GM12878 (cell line): ENCODE measurements around the gene KISS1R. TPM values are rescaled to one million over a fixed set of nuclear protein-coding genes. Genes with fewer than 3 reads are reported as not detected.

Experiments
- ATAC-seq: fragments of 200-7000 bp; cut with Tn5 transposase; 3 replicates; pipeline ENCODE4 v1.9.1; 2020; ENCODE audit warnings: mild to moderate bottlenecking, moderate library complexity
- BruUV-seq: library from RNA; stranded (reverse); fragments of 400-500 nt; replicated peaks from 2 replicates; lab custom pipeline; 2021; lab: Mats Ljungman, UMichigan
- CTCF ChIA-PET: fragments of 300-600 bp; sonication (Branson Sonifier 250); formaldehyde crosslinking; extraction: SDS; loops from one replicate; lab custom pipeline; 2021; ENCODE audit warnings: inconsistent platforms; lab: Yijun Ruan, JAX
- POLR2A ChIA-PET: fragments of 350-600 bp; formaldehyde crosslinking; extraction: SDS; loops from one replicate; lab custom pipeline; 2021; ENCODE audit warnings: inconsistent platforms; lab: Charles Lee
- RAD21 ChIA-PET: fragments of 300-600 bp; sonication (Branson Sonifier 250); formaldehyde crosslinking; loops from one replicate; lab custom pipeline; 2023; ENCODE audit warnings: antibody characterized with exemption; ENCODE audit not compliant: unreplicated experiment; lab: Charles Lee
- SMC1A ChIA-PET: fragments of 300-600 bp; sonication (Branson Sonifier 250); formaldehyde crosslinking; loops from one replicate; lab custom pipeline; 2023; ENCODE audit not compliant: unreplicated experiment, uncharacterized antibody; lab: Charles Lee
- DNase-seq: peaks from one replicate; pipeline ENCODE4 v3.0.0-alpha.2; 2011; ENCODE audit warnings: low read depth, low spot score
- FAIRE-seq: peaks from 3 replicates; lab custom pipeline; 2011; peaks lifted over from hg19 to GRCh38; lab: Jason Lieb, UNC
- H2AFZ ChIP-seq: 2 replicates; pipeline ENCODE4 v1.6.0; 2011; ENCODE audit warnings: low read depth, low read length, control low read depth; ENCODE audit not compliant: control insufficient read depth
- H3K27ac ChIP-seq: 2 replicates; pipeline ENCODE4 v1.5.1; 2011; ENCODE audit warnings: control low read depth; ENCODE audit not compliant: control insufficient read depth, insufficient read depth
- H3K27me3 ChIP-seq, 2 experiments: replicated peaks in 1 of 2; 2 replicates each; pipeline versions ENCODE4 v1.6.0 to v1.6.1; 2011; ENCODE audit warnings: low read length in 1 of 2; ENCODE audit not compliant: control insufficient read depth in 2 of 2, insufficient read depth in 2 of 2
- H3K36me3 ChIP-seq, 2 experiments: 2 replicates each; pipeline ENCODE4 v1.5.1; 2011; ENCODE audit warnings: low read length in 1 of 2; ENCODE audit not compliant: control insufficient read depth in 2 of 2, insufficient read depth in 2 of 2
- H3K4me1 ChIP-seq: 2 replicates; pipeline ENCODE4 v1.6.1; 2011; ENCODE audit warnings: mild to moderate bottlenecking, low read length, moderate library complexity, mixed read lengths; ENCODE audit not compliant: control insufficient read depth, insufficient read depth
- H3K4me2 ChIP-seq: 2 replicates; pipeline ENCODE4 v1.6.0; 2011; ENCODE audit warnings: control low read depth; ENCODE audit not compliant: control insufficient read depth, insufficient read depth
- H3K4me3 ChIP-seq: fragments of 200-600 bp; sonication (generic); 2 replicates; pipeline ENCODE4 v1.5.1; 2016
- H3K79me2 ChIP-seq: 2 replicates; pipeline ENCODE4 v1.6.0; 2011; ENCODE audit warnings: low read length; ENCODE audit not compliant: control insufficient read depth, insufficient read depth
- H3K9ac ChIP-seq: 2 replicates; pipeline ENCODE4 v1.8.0; 2011; ENCODE audit warnings: low read length, control low read depth, mixed read lengths; ENCODE audit not compliant: control insufficient read depth, insufficient read depth
- H3K9me3 ChIP-seq: replicated peaks from 3 replicates; pipeline ENCODE4 v1.5.1; 2011; ENCODE audit warnings: mild to moderate bottlenecking, low read length; ENCODE audit not compliant: control insufficient read depth, insufficient read depth
- H4K20me1 ChIP-seq: 2 replicates; pipeline ENCODE4 v1.6.0; 2011; ENCODE audit not compliant: control insufficient read depth, insufficient read depth
- EGR1 ChIP-seq, 2 experiments: IDR thresholded peaks; 1 replicate in 1 of 2; 2 replicates in 1 of 2; pipeline ENCODE4 v1.6.1; 2011 to 2012; ENCODE audit warnings: low read depth in 2 of 2, low read length in 2 of 2, borderline replicate concordance in 1 of 2, mild to moderate bottlenecking in 1 of 2, moderate library complexity in 1 of 2
- ESRRA ChIP-seq: IDR thresholded peaks from 2 replicates; pipeline ENCODE4 v1.6.1; 2012; ENCODE audit warnings: mild to moderate bottlenecking, low read length, improper control_type of control experiment
- IKZF1 ChIP-seq: fragments of 450-650 bp; conservative IDR thresholded peaks from 2 replicates; pipeline ENCODE4 v1.6.1; 2017; ENCODE audit warnings: antibody characterized with exemption, mild to moderate bottlenecking
- MYB ChIP-seq: fragments of 150-350 bp; IDR thresholded peaks from 2 replicates; pipeline ENCODE4 v1.6.1; 2014; ENCODE audit warnings: mild to moderate bottlenecking, low read depth, low read length, borderline replicate concordance
- MYC ChIP-seq: IDR thresholded peaks from 2 replicates; pipeline ENCODE4 v1.6.1; 2011; ENCODE audit warnings: mild to moderate bottlenecking, low read length, moderate library complexity, inconsistent platforms; ENCODE audit not compliant: insufficient read depth, insufficient replicate concordance, insufficient read length, severe bottlenecking
- NBN ChIP-seq: fragments of 450-650 bp; IDR thresholded peaks from 2 replicates; pipeline ENCODE4 v1.6.1; 2016
- NRF1 ChIP-seq: conservative IDR thresholded peaks from 2 replicates; pipeline ENCODE4 v1.6.1; 2011; ENCODE audit warnings: mild to moderate bottlenecking, low read depth, low read length, improper control_type of control experiment
- PBX3 ChIP-seq: IDR thresholded peaks from 2 replicates; pipeline ENCODE4 v1.6.1; 2011; ENCODE audit warnings: mild to moderate bottlenecking, low read depth, low read length, moderate library complexity; ENCODE audit not compliant: insufficient replicate concordance
- PML ChIP-seq: IDR thresholded peaks from 2 replicates; pipeline ENCODE4 v1.6.1; 2012; ENCODE audit warnings: low read length, inconsistent platforms
- POLR2A ChIP-seq: IDR thresholded peaks from 2 replicates; pipeline ENCODE4 v1.6.1; 2011; ENCODE audit warnings: low read depth, mild to moderate bottlenecking, low read length
- SREBF1 ChIP-seq: IDR thresholded peaks from 2 replicates; pipeline ENCODE4 v1.6.1; 2012; ENCODE audit warnings: mild to moderate bottlenecking, low read length
- WRNIP1 ChIP-seq: IDR thresholded peaks from 2 replicates; pipeline ENCODE4 v1.6.1; 2011; ENCODE audit warnings: low read depth, low read length, improper control_type of control experiment, borderline replicate concordance
- YBX1 ChIP-seq: fragments of 450-650 bp; IDR thresholded peaks from 2 replicates; pipeline ENCODE4 v1.6.1; 2016; ENCODE audit warnings: antibody characterized with exemption
- WGBS: methylation state at CpG from one replicate; pipeline ENCODE4 v1.1.6; 2016; ENCODE audit warnings: low lambda C conversion rate; ENCODE audit not compliant: insufficient replicate concordance, insufficient coverage; ENCODE audit errors: missing lambda C conversion rate; 5-methylcytosine and 5-hydroxymethylcytosine counted together
- in situ Hi-C: fragments of 300-500 bp; cut with MboI; formaldehyde crosslinking; loops from 9 replicates; pipeline ENCODE4 v1.14.3; 2018; ENCODE audit warnings: mixed read lengths
- intact Hi-C: fragments of 100-400 bp; cut with micrococcal nuclease; formaldehyde crosslinking; loops from one replicate; pipeline ENCODE4 v1.14.2; 2022; ENCODE audit not compliant: unreplicated experiment
- polyA plus RNA-seq, 11 experiments: library from polyadenylated mRNA; depleted of rRNA in 4 of 11; unstranded in 6 of 11; stranded (reverse) in 5 of 11; fragments of >200 nt; fragmentation: Nextera tagmentation in 4 of 11; fragmentation: Illumina TruSeq in 1 of 11; extraction: Ambion mirVana in 4 of 11; extraction: Trizol in 1 of 11; gene quantifications; 1 replicate in 1 of 11; 2 replicates in 10 of 11; pipeline versions ENCODE4 v1.2.1 to v1.2.3, GENCODE V29; 2011 to 2016; ENCODE audit warnings: inconsistent platforms in 2 of 11, missing spikeins in 2 of 11, low read depth in 1 of 11
- total RNA-seq, 4 experiments: library from RNA; depleted of rRNA in 3 of 4; stranded (reverse); fragments of >200 nt in 3 of 4; fragmentation: Illumina TruSeq in 1 of 4; extraction: Trizol in 1 of 4; gene quantifications; 2 replicates each; pipeline versions ENCODE4 v1.2.1 to v1.2.3, GENCODE V29; 2013 to 2021

KISS1R gene
- total and polyA plus RNA-seq, 10 of the 15 experiments (the other 5 are each of a cell fraction or from before 2014, with no cell fraction given) = 0.13 to 2.7 (median 1.4) TPM; not detected in 3

GRCh38 chr19:963486-963951 lies 46.4 kb downstream of the KISS1R start (continued):
- TF ChIP-seq MYC = no peak
- no peak for TF ChIP-seq PBX3
- TF ChIP-seq EGR1 (IDR thresholded peaks at IDR 0.05; ENCODE audit: borderline replicate concordance in 1 of 2, low read depth in 2 of 2, low read length in 2 of 2) = no peak
- no peak for TF ChIP-seq WRNIP1
- no peak for TF ChIP-seq MYB
- no peak for TF ChIP-seq SREBF1
- TF ChIP-seq PML = no peak
- no peak for TF ChIP-seq IKZF1
- TF ChIP-seq YBX1 = no peak
- TF ChIP-seq ESRRA = no peak
- no peak for TF ChIP-seq NRF1
- TF ChIP-seq NBN = no peak

- in situ Hi-C loops = no loop called here
Observed at GRCh38 chr19:964116-964520, 47.0 kb downstream of the KISS1R start.

More at GRCh38 chr19:964116-964520, 47.0 kb downstream of the KISS1R start:
- WGBS = 96% methylated on average over 14 of the region's 16 CpGs
- Histone ChIP-seq H3K4me3 (no peak overlapping the region), H3K4me2 (no peak overlapping the region), H3K9ac (no peak overlapping the region), H2AFZ (no peak overlapping the region), H3K79me2 (no peaks in the 10 kb centered on the region), H4K20me1 (peaks cover 3% of the 10 kb centered on the region; the same call in 1 of the 2 replicates), H3K27ac (no peak overlapping the region), H3K9me3 (peaks cover 2% of the 10 kb centered on the region; the same call in 1 of the 3 replicates), H3K4me1 (no peaks in the 10 kb centered on the region), H3K36me3 (peaks cover 23 to 54% of the 10 kb centered on the region in 2 experiments), H3K27me3 (no peaks in the 10 kb centered on the region)
- ChIA-PET CTCF (no interaction called here), RAD21 (no interaction called here), SMC1A (no interaction called here), POLR2A (interaction anchor here (0.6 kb wide), 1 partner anchor 31 kb away, joined by 3 read pairs; no protein-coding TSS in a partner anchor)
- DNase-seq (no peak), FAIRE-seq (no peak), ATAC-seq (no peak)
- intact Hi-C loops = no loop called here
- TF ChIP-seq YBX1 (no peak), POLR2A (0 out of 2 replicates have a peak, but pooled peaks have one; percentile 49)
- no TSS peak for BruUV-seq
